ENCODE results near the gene SPTBN1.
"Not testable (repeated sequence)": the region's sequence is repeated elsewhere in the genome, so short reads cannot be mapped to it uniquely, and the experiment has no call there.

Gene SPTBN1

GRCh38 chr2:54479424-54479823, 23.3 kb downstream of the SPTBN1 start:
- no peaks in the 10 kb centered on the region for H3K9me3 ChIP-seq (ENCODE audit: control insufficient read depth in 1 of 2, low read length in 2 of 2)

GRCh38 chr2:54480025-54480424, 23.9 kb downstream of the SPTBN1 start:
- H3K4me1 ChIP-seq (ENCODE audit: control insufficient read depth in 1 of 2, insufficient read depth in 2 of 2, low read length in 2 of 2): peaks cover 3 to 14% of the 10 kb centered on the region in 2 donors
- H3K27ac ChIP-seq (ENCODE audit: low read depth, low read length): no peak overlapping the region

More at GRCh38 chr2:54479424-54479823, 23.3 kb downstream of the SPTBN1 start:
- Histone ChIP-seq H3K36me3 (ENCODE audit: control insufficient read depth in 1 of 2, insufficient read depth in 2 of 2, low read length in 2 of 2) (no peaks in the 10 kb centered on the region), H3K27ac (ENCODE audit: low read depth, low read length) (no peak overlapping the region), H3K4me3 (ENCODE audit: low read depth in 1 of 2, low read length in 2 of 2) (no peak overlapping the region), H3K9ac (ENCODE audit: low read depth in 1 of 2, low read length in 2 of 2) (no peak overlapping the region), H3K27me3 (ENCODE audit: control insufficient read depth in 1 of 2, insufficient read depth in 2 of 2, low read length in 2 of 2) (no peaks in the 10 kb centered on the region), H3K4me1 (ENCODE audit: control insufficient read depth in 1 of 2, insufficient read depth in 2 of 2, low read length in 2 of 2) (peaks cover 3 to 14% of the 10 kb centered on the region in 2 donors)

GRCh38 chr2:54481686-54482085, 25.6 kb downstream of the SPTBN1 start:
- Histone ChIP-seq H3K9ac (ENCODE audit: low read depth in 1 of 2, low read length in 2 of 2) (no peak overlapping the region), H3K9me3 (ENCODE audit: control insufficient read depth in 1 of 2, low read length in 2 of 2) (no peaks in the 10 kb centered on the region), H3K36me3 (ENCODE audit: control insufficient read depth in 1 of 2, insufficient read depth in 2 of 2, low read length in 2 of 2) (no peaks in the 10 kb centered on the region), H3K4me3 (ENCODE audit: low read depth in 1 of 2, low read length in 2 of 2) (no peak overlapping the region), H3K4me1 (ENCODE audit: control insufficient read depth in 1 of 2, insufficient read depth in 2 of 2, low read length in 2 of 2) (peaks cover 3 to 14% of the 10 kb centered on the region in 2 donors), H3K27ac (ENCODE audit: low read depth, low read length) (no peak overlapping the region), H3K27me3 (ENCODE audit: control insufficient read depth in 1 of 2, insufficient read depth in 2 of 2, low read length in 2 of 2) (no peaks in the 10 kb centered on the region)

More at GRCh38 chr2:54480025-54480424, 23.9 kb downstream of the SPTBN1 start:
- no peaks in the 10 kb centered on the region for H3K9me3 ChIP-seq (ENCODE audit: control insufficient read depth in 1 of 2, low read length in 2 of 2)
- H3K4me3 ChIP-seq (ENCODE audit: low read depth in 1 of 2, low read length in 2 of 2): no peak overlapping the region
- no peaks in the 10 kb centered on the region for H3K36me3 ChIP-seq (ENCODE audit: control insufficient read depth in 1 of 2, insufficient read depth in 2 of 2, low read length in 2 of 2)
- H3K9ac ChIP-seq (ENCODE audit: low read depth in 1 of 2, low read length in 2 of 2): no peak overlapping the region
- H3K27me3 ChIP-seq (ENCODE audit: control insufficient read depth in 1 of 2, insufficient read depth in 2 of 2, low read length in 2 of 2): no peaks in the 10 kb centered on the region

DNA sequence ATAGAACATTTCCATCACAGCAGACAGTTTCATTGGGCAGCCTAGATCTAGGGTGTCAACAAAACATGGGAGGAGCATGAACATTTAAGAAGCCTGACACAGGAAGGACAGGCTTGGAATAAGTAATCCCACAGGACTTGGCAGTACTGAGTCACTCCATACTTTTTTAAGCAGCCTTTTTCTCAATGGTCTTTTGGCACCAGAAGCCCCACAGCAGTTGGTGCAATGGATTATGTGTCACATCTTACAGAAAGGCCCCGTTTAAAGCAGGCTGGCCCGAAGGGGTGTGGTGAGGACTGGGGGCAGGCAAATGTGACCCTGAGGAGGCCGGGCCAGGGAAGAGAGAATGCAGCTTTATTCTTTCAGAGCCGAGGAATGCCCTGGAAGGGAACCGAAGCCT, 26.6 kb downstream of the SPTBN1 start:
- H3K4me1 ChIP-seq (ENCODE audit: control insufficient read depth in 1 of 2, insufficient read depth in 2 of 2, low read length in 2 of 2): peaks cover 3 to 14% of the 10 kb centered on the region in 2 donors
- no peaks in the 10 kb centered on the region for H3K36me3 ChIP-seq (ENCODE audit: control insufficient read depth in 1 of 2, insufficient read depth in 2 of 2, low read length in 2 of 2)
- no peaks in the 10 kb centered on the region for H3K9me3 ChIP-seq (ENCODE audit: control insufficient read depth in 1 of 2, low read length in 2 of 2)
- no peak overlapping the region for H3K27ac ChIP-seq (ENCODE audit: low read depth, low read length)
- H3K27me3 ChIP-seq (ENCODE audit: control insufficient read depth in 1 of 2, insufficient read depth in 2 of 2, low read length in 2 of 2): no peaks in the 10 kb centered on the region
- H3K4me3 ChIP-seq (ENCODE audit: low read depth in 1 of 2, low read length in 2 of 2): no peak overlapping the region
- H3K9ac ChIP-seq (ENCODE audit: low read depth in 1 of 2, low read length in 2 of 2): no peak overlapping the region

DNA sequence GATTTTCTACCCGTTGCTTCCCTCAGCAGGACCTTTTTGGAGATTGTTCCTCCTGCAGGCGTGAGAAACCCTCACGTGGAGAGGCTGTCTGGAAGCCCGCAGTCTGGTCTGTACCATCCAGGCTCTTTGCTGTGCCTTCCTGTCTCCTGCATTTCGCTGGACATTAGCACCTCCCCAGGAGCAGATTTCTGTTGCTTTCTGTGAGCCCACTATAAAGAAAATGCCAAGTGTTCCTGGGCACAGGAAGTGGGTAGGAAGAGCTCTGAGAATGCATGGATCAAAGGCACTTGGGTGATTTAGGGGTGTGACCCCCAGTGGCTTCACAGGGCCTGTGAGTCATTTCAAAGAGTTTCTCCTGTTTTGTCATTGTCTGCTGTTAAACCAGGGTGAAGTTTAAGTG, 27.3 kb downstream of the SPTBN1 start:
- Histone ChIP-seq H3K4me1 (ENCODE audit: control insufficient read depth in 1 of 2, insufficient read depth in 2 of 2, low read length in 2 of 2) (peaks cover 0 to 14% of the 10 kb centered on the region in 2 donors), H3K4me3 (ENCODE audit: low read depth in 1 of 2, low read length in 2 of 2) (no peak overlapping the region), H3K36me3 (ENCODE audit: control insufficient read depth in 1 of 2, insufficient read depth in 2 of 2, low read length in 2 of 2) (no peaks in the 10 kb centered on the region), H3K27ac (ENCODE audit: low read depth, low read length) (no peak overlapping the region), H3K27me3 (ENCODE audit: control insufficient read depth in 1 of 2, insufficient read depth in 2 of 2, low read length in 2 of 2) (no peaks in the 10 kb centered on the region), H3K9me3 (ENCODE audit: control insufficient read depth in 1 of 2, low read length in 2 of 2) (no peaks in the 10 kb centered on the region), H3K9ac (ENCODE audit: low read depth in 1 of 2, low read length in 2 of 2) (no peak overlapping the region)

GRCh38 chr2:54485756-54486155, 29.6 kb downstream of the SPTBN1 start:
- H3K9me3 ChIP-seq (ENCODE audit: control insufficient read depth in 1 of 2, low read length in 2 of 2); H3K27me3 ChIP-seq (ENCODE audit: control insufficient read depth in 1 of 2, insufficient read depth in 2 of 2, low read length in 2 of 2); H3K4me3 ChIP-seq (ENCODE audit: low read depth in 1 of 2, low read length in 2 of 2); H3K36me3 ChIP-seq (ENCODE audit: control insufficient read depth in 1 of 2, insufficient read depth in 2 of 2, low read length in 2 of 2); H3K27ac ChIP-seq (ENCODE audit: low read depth, low read length); H3K9ac ChIP-seq (ENCODE audit: low read depth in 1 of 2, low read length in 2 of 2); H3K4me1 ChIP-seq (ENCODE audit: control insufficient read depth in 1 of 2, insufficient read depth in 2 of 2, low read length in 2 of 2): not testable (repeated sequence)

GRCh38 chr2:54486766-54487165, 30.6 kb downstream of the SPTBN1 start:
- Histone ChIP-seq H3K27me3 (ENCODE audit: control insufficient read depth in 1 of 2, insufficient read depth in 2 of 2, low read length in 2 of 2) (no peaks in the 10 kb centered on the region), H3K27ac (ENCODE audit: low read depth, low read length) (no peak overlapping the region)

DNA sequence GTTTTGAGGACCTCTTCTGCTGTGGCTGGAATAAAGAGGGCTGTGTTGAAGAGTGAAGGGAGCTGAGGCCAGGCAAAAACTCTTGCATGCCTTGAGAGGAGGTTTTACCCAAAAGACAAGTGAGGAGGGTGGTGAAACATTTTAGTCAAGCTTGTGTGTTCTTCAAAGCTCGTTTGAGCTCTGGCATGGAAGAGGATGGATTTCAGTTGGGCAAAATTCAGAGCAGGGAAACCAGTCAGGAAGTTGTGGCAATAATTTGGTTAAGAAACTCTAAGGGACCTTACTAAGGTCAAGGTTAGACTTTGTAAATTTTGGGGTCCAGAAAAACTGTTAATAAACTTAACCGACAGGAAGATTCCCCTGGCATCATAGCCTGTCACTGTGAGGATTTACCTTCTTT, 34.7 kb downstream of the SPTBN1 start:
- no peak overlapping the region for H3K27ac ChIP-seq (ENCODE audit: low read depth, low read length)
- H3K4me3 ChIP-seq (ENCODE audit: low read depth in 1 of 2, low read length in 2 of 2): no peak overlapping the region
- H3K9ac ChIP-seq (ENCODE audit: low read depth in 1 of 2, low read length in 2 of 2): no peak overlapping the region
- H3K4me1 ChIP-seq (ENCODE audit: control insufficient read depth in 1 of 2, insufficient read depth in 2 of 2, low read length in 2 of 2): no peaks in the 10 kb centered on the region
- H3K9me3 ChIP-seq (ENCODE audit: control insufficient read depth in 1 of 2, low read length in 2 of 2): no peaks in the 10 kb centered on the region
- no peaks in the 10 kb centered on the region for H3K36me3 ChIP-seq (ENCODE audit: control insufficient read depth in 1 of 2, insufficient read depth in 2 of 2, low read length in 2 of 2)
- no peaks in the 10 kb centered on the region for H3K27me3 ChIP-seq (ENCODE audit: control insufficient read depth in 1 of 2, insufficient read depth in 2 of 2, low read length in 2 of 2)

More at GRCh38 chr2:54486766-54487165, 30.6 kb downstream of the SPTBN1 start:
- Histone ChIP-seq H3K4me1 (ENCODE audit: control insufficient read depth in 1 of 2, insufficient read depth in 2 of 2, low read length in 2 of 2) (peaks cover 0 to 8% of the 10 kb centered on the region in 2 donors), H3K4me3 (ENCODE audit: low read depth in 1 of 2, low read length in 2 of 2) (no peak overlapping the region), H3K36me3 (ENCODE audit: control insufficient read depth in 1 of 2, insufficient read depth in 2 of 2, low read length in 2 of 2) (no peaks in the 10 kb centered on the region), H3K9me3 (ENCODE audit: control insufficient read depth in 1 of 2, low read length in 2 of 2) (no peaks in the 10 kb centered on the region), H3K9ac (ENCODE audit: low read depth in 1 of 2, low read length in 2 of 2) (no peak overlapping the region)

GRCh38 chr2:54492335-54492734, 36.2 kb downstream of the SPTBN1 start:
- no peak overlapping the region for H3K27ac ChIP-seq (ENCODE audit: low read depth, low read length)
- no peaks in the 10 kb centered on the region for H3K27me3 ChIP-seq (ENCODE audit: control insufficient read depth in 1 of 2, insufficient read depth in 2 of 2, low read length in 2 of 2)
- no peaks in the 10 kb centered on the region for H3K9me3 ChIP-seq (ENCODE audit: control insufficient read depth in 1 of 2, low read length in 2 of 2)
- H3K4me3 ChIP-seq (ENCODE audit: low read depth in 1 of 2, low read length in 2 of 2): no peak overlapping the region
- no peaks in the 10 kb centered on the region for H3K4me1 ChIP-seq (ENCODE audit: control insufficient read depth in 1 of 2, insufficient read depth in 2 of 2, low read length in 2 of 2)
- H3K36me3 ChIP-seq (ENCODE audit: control insufficient read depth in 1 of 2, insufficient read depth in 2 of 2, low read length in 2 of 2): no peaks in the 10 kb centered on the region
- H3K9ac ChIP-seq (ENCODE audit: low read depth in 1 of 2, low read length in 2 of 2): no peak overlapping the region

- no peaks in the 10 kb centered on the region for H3K9me3 ChIP-seq (ENCODE audit: control insufficient read depth in 1 of 2, low read length in 2 of 2)
- H3K4me1 ChIP-seq (ENCODE audit: control insufficient read depth in 1 of 2, insufficient read depth in 2 of 2, low read length in 2 of 2): no peaks in the 10 kb centered on the region
- H3K36me3 ChIP-seq (ENCODE audit: control insufficient read depth in 1 of 2, insufficient read depth in 2 of 2, low read length in 2 of 2): no peaks in the 10 kb centered on the region
- H3K4me3 ChIP-seq (ENCODE audit: low read depth in 1 of 2, low read length in 2 of 2): no peak overlapping the region
- H3K27ac ChIP-seq (ENCODE audit: low read depth, low read length): no peak overlapping the region
- H3K27me3 ChIP-seq (ENCODE audit: control insufficient read depth in 1 of 2, insufficient read depth in 2 of 2, low read length in 2 of 2): no peaks in the 10 kb centered on the region
- H3K9ac ChIP-seq (ENCODE audit: low read depth in 1 of 2, low read length in 2 of 2): no peak overlapping the region
These were observed 38.0 kb downstream of the SPTBN1 start for GRCh38 chr2:54494087-54494486.

- H3K36me3 ChIP-seq (ENCODE audit: control insufficient read depth in 1 of 2, insufficient read depth in 2 of 2, low read length in 2 of 2): no peaks in the 10 kb centered on the region
- no peak overlapping the region for H3K4me3 ChIP-seq (ENCODE audit: low read depth in 1 of 2, low read length in 2 of 2)
- no peaks in the 10 kb centered on the region for H3K27me3 ChIP-seq (ENCODE audit: control insufficient read depth in 1 of 2, insufficient read depth in 2 of 2, low read length in 2 of 2)
- H3K9me3 ChIP-seq (ENCODE audit: control insufficient read depth in 1 of 2, low read length in 2 of 2): no peaks in the 10 kb centered on the region
- H3K9ac ChIP-seq (ENCODE audit: low read depth in 1 of 2, low read length in 2 of 2): no peak overlapping the region
- no peaks in the 10 kb centered on the region for H3K4me1 ChIP-seq (ENCODE audit: control insufficient read depth in 1 of 2, insufficient read depth in 2 of 2, low read length in 2 of 2)
- H3K27ac ChIP-seq (ENCODE audit: low read depth, low read length): no peak overlapping the region
These were observed 40.8 kb downstream of the SPTBN1 start for GRCh38 chr2:54496920-54497319.

Measured in duodenal mucosa (tissue), 2 donors.